Activated T-helper 2 cell treated with anti-CD3 and anti-CD28 coated beads, Interferon-gamma antibody, Interleukin-2, Interleukin-4, amounts not matched to agents 10 μg/mL and 5 μg/mL and 100 μg/mL, durations not matched to agents 14 hours and 24 hours and 36 hours (primary cell): ENCODE measurements around the gene EIF2AK2. TPM values are rescaled to one million over a fixed set of nuclear protein-coding genes. Genes with fewer than 3 reads are reported as not detected.

Experiments used
- DNase-seq: peaks from one replicate; pipeline ENCODE4 v3.0.0; 2021; ENCODE audit warnings: low spot score
- H3K27ac Mint-ChIP-seq: one replicate; pipeline ENCODE4 v1.8.0; 2021; ENCODE audit warnings: mixed read lengths
- H3K27me3 Mint-ChIP-seq: one replicate; pipeline ENCODE4 v1.8.0; 2021; ENCODE audit warnings: low read depth, mixed read lengths
- H3K36me3 Mint-ChIP-seq: one replicate; pipeline ENCODE4 v1.8.0; 2021; ENCODE audit warnings: low read depth, mixed read lengths
- H3K4me1 Mint-ChIP-seq: one replicate; pipeline ENCODE4 v1.8.0; 2021; ENCODE audit warnings: low read depth, mixed read lengths
- H3K4me3 Mint-ChIP-seq: one replicate; pipeline ENCODE4 v1.8.0; 2021; ENCODE audit warnings: low read depth, mild to moderate bottlenecking, moderate library complexity, mixed read lengths
- H3K9me3 Mint-ChIP-seq: one replicate; pipeline ENCODE4 v1.8.0; 2021; ENCODE audit warnings: mixed read lengths
- intact Hi-C: fragments of 100-400 bp; cut with micrococcal nuclease; formaldehyde crosslinking; loops from one replicate; pipeline ENCODE4 v1.15.1; 2023
- total RNA-seq: library from RNA; stranded (reverse); gene quantifications from 2 replicates; pipeline ENCODE4 v1.2.3, GENCODE V29; 2022

The EIF2AK2 gene
- total RNA-seq, 1 donor from 2014 or later: 30.8 TPM

- no peaks in the 10 kb centered on the region for H3K27me3 Mint-ChIP-seq
These were observed 516 bp downstream of the EIF2AK2 start for GRCh38 chr2:37156071-37156856.

GRCh38 chr2:37154785-37155184 lies 2.0 kb downstream of the EIF2AK2 start:
- H3K27ac Mint-ChIP-seq: peak overlapping the region; percentile 38
- H3K4me3 Mint-ChIP-seq: peak overlapping the region; percentile 94
- no peaks in the 10 kb centered on the region for H3K27me3 Mint-ChIP-seq
- DNase-seq: no peak
- peaks cover 54% of the 10 kb centered on the region for H3K36me3 Mint-ChIP-seq
- peaks cover 5% of the 10 kb centered on the region for H3K9me3 Mint-ChIP-seq
- intact Hi-C loops: loop anchor here (5.0 kb wide), 2 partner anchors 72 to 223 kb away; partner anchors contain the start of genes GPATCH11 and HEATR5B
- H3K4me1 Mint-ChIP-seq: peaks cover 45% of the 10 kb centered on the region

More at GRCh38 chr2:37156071-37156856, 516 bp downstream of the EIF2AK2 start:
- peak overlapping the region; percentile 92 for H3K27ac Mint-ChIP-seq
- no peak for DNase-seq
- H3K4me1 Mint-ChIP-seq: peaks cover 33% of the 10 kb centered on the region
- H3K9me3 Mint-ChIP-seq: peaks cover 5% of the 10 kb centered on the region
- intact Hi-C loops: loop anchor here (1.0 to 5.0 kb wide), 4 partner anchors 41 to 221 kb away; partner anchors contain the start of genes CEBPZ, CEBPZOS, GPATCH11 and HEATR5B
- H3K4me3 Mint-ChIP-seq: peak overlapping the region; percentile 94
- peaks cover 45% of the 10 kb centered on the region for H3K36me3 Mint-ChIP-seq

- no peak overlapping the region for H3K4me3 Mint-ChIP-seq
- peaks cover 68% of the 10 kb centered on the region for H3K36me3 Mint-ChIP-seq
- peaks cover 56% of the 10 kb centered on the region for H3K4me1 Mint-ChIP-seq
- no peak for DNase-seq
- H3K27ac Mint-ChIP-seq: no peak overlapping the region
- intact Hi-C loops: no loop called here
- H3K9me3 Mint-ChIP-seq: peaks cover 5% of the 10 kb centered on the region
- H3K27me3 Mint-ChIP-seq: no peaks in the 10 kb centered on the region
These were observed 3.6 kb downstream of the EIF2AK2 start for GRCh38 chr2:37153224-37153623.

- DNase-seq: no peak
- Mint-ChIP-seq H3K9me3 (peaks cover 1% of the 10 kb centered on the region), H3K4me1 (peaks cover 38% of the 10 kb centered on the region), H3K36me3 (peaks cover 79% of the 10 kb centered on the region), H3K27ac (peak overlapping the region; percentile 56), H3K27me3 (no peaks in the 10 kb centered on the region), H3K4me3 (peak overlapping the region; percentile 7)
- intact Hi-C loops: no loop called here
These were observed 7.0 kb downstream of the EIF2AK2 start for GRCh38 chr2:37149626-37150322.

GRCh38 chr2:37148325-37148724 lies 8.5 kb downstream of the EIF2AK2 start:
- Mint-ChIP-seq H3K9me3 (no peaks in the 10 kb centered on the region), H3K4me3 (no peak overlapping the region), H3K27ac (no peak overlapping the region), H3K4me1 (peaks cover 31% of the 10 kb centered on the region), H3K27me3 (no peaks in the 10 kb centered on the region), H3K36me3 (peaks cover 66% of the 10 kb centered on the region)
- intact Hi-C loops: no loop called here
- no peak for DNase-seq

GRCh38 chr2:37146062-37146461 lies 10.7 kb downstream of the EIF2AK2 start:
- H3K9me3 Mint-ChIP-seq: no peaks in the 10 kb centered on the region
- H3K4me1 Mint-ChIP-seq: peaks cover 23% of the 10 kb centered on the region
- intact Hi-C loops: no loop called here
- H3K36me3 Mint-ChIP-seq: peaks cover 55% of the 10 kb centered on the region
- H3K4me3 Mint-ChIP-seq: no peak overlapping the region
- H3K27me3 Mint-ChIP-seq: no peaks in the 10 kb centered on the region
- H3K27ac Mint-ChIP-seq: no peak overlapping the region
- no peak for DNase-seq

- Mint-ChIP-seq H3K4me3 (no peak overlapping the region), H3K27ac (no peak overlapping the region), H3K4me1 (peaks cover 9% of the 10 kb centered on the region), H3K9me3 (no peaks in the 10 kb centered on the region), H3K36me3 (peaks cover 60% of the 10 kb centered on the region), H3K27me3 (no peaks in the 10 kb centered on the region)
- intact Hi-C loops: no loop called here
- DNase-seq: no peak
These were observed 12.8 kb downstream of the EIF2AK2 start for GRCh38 chr2:37143974-37144373.

- H3K4me3 Mint-ChIP-seq: no peak overlapping the region
- H3K36me3 Mint-ChIP-seq: peaks cover 53% of the 10 kb centered on the region
- peaks cover 2% of the 10 kb centered on the region for H3K4me1 Mint-ChIP-seq
- no peaks in the 10 kb centered on the region for H3K27me3 Mint-ChIP-seq
- no peak overlapping the region for H3K27ac Mint-ChIP-seq
- intact Hi-C loops: no loop called here
- H3K9me3 Mint-ChIP-seq: no peaks in the 10 kb centered on the region
- no peak for DNase-seq
These were observed 14.2 kb downstream of the EIF2AK2 start for GRCh38 chr2:37142546-37142945.

GRCh38 chr2:37132914-37133313 lies 23.9 kb downstream of the EIF2AK2 start:
- no peaks in the 10 kb centered on the region for H3K27me3 Mint-ChIP-seq
- H3K4me3 Mint-ChIP-seq: no peak overlapping the region
- no peaks in the 10 kb centered on the region for H3K4me1 Mint-ChIP-seq
- no peaks in the 10 kb centered on the region for H3K9me3 Mint-ChIP-seq
- DNase-seq: no peak
- peaks cover 56% of the 10 kb centered on the region for H3K36me3 Mint-ChIP-seq
- H3K27ac Mint-ChIP-seq: no peak overlapping the region
- intact Hi-C loops: no loop called here

GRCh38 chr2:37125416-37125815 lies 31.4 kb downstream of the EIF2AK2 start:
- DNase-seq: no peak
- Mint-ChIP-seq H3K4me3 (no peak overlapping the region), H3K27me3 (no peaks in the 10 kb centered on the region), H3K9me3 (no peaks in the 10 kb centered on the region), H3K36me3 (peaks cover 58% of the 10 kb centered on the region), H3K27ac (no peak overlapping the region), H3K4me1 (no peaks in the 10 kb centered on the region)
- intact Hi-C loops: no loop called here

GRCh38 chr2:37119157-37119556 lies 37.6 kb downstream of the EIF2AK2 start:
- H3K4me3 Mint-ChIP-seq: no peak overlapping the region
- intact Hi-C loops: no loop called here
- DNase-seq: no peak
- H3K27me3 Mint-ChIP-seq: no peaks in the 10 kb centered on the region
- no peaks in the 10 kb centered on the region for H3K9me3 Mint-ChIP-seq
- H3K4me1 Mint-ChIP-seq: peaks cover 5% of the 10 kb centered on the region
- H3K36me3 Mint-ChIP-seq: peaks cover 45% of the 10 kb centered on the region
- H3K27ac Mint-ChIP-seq: no peak overlapping the region

GRCh38 chr2:37117566-37117965 lies 39.2 kb downstream of the EIF2AK2 start:
- no peaks in the 10 kb centered on the region for H3K27me3 Mint-ChIP-seq
- peaks cover 42% of the 10 kb centered on the region for H3K36me3 Mint-ChIP-seq
- H3K9me3 Mint-ChIP-seq: no peaks in the 10 kb centered on the region
- no peak overlapping the region for H3K27ac Mint-ChIP-seq
- no peak for DNase-seq
- intact Hi-C loops: no loop called here
- no peak overlapping the region for H3K4me3 Mint-ChIP-seq
- H3K4me1 Mint-ChIP-seq: peaks cover 5% of the 10 kb centered on the region

- Mint-ChIP-seq H3K27me3 (no peaks in the 10 kb centered on the region), H3K4me3 (no peak overlapping the region), H3K27ac (no peak overlapping the region), H3K9me3 (no peaks in the 10 kb centered on the region), H3K4me1 (peaks cover 6% of the 10 kb centered on the region), H3K36me3 (peaks cover 60% of the 10 kb centered on the region)
- intact Hi-C loops: no loop called here
- no peak for DNase-seq
These were observed 44.8 kb downstream of the EIF2AK2 start for GRCh38 chr2:37111958-37112357.
